Stimulated activated CD4-positive, alpha-beta T cell treated with anti-CD3 and anti-CD28 coated beads, Interleukin-1b, Interleukin-23, amount 100 ng/mL, for 48 hours (primary cell): ENCODE measurements around the gene PSMB5.

Source experiments
- DNase-seq: peaks from one replicate; pipeline ENCODE4 v3.0.0-alpha.2; 2020

Gene PSMB5

DNA sequence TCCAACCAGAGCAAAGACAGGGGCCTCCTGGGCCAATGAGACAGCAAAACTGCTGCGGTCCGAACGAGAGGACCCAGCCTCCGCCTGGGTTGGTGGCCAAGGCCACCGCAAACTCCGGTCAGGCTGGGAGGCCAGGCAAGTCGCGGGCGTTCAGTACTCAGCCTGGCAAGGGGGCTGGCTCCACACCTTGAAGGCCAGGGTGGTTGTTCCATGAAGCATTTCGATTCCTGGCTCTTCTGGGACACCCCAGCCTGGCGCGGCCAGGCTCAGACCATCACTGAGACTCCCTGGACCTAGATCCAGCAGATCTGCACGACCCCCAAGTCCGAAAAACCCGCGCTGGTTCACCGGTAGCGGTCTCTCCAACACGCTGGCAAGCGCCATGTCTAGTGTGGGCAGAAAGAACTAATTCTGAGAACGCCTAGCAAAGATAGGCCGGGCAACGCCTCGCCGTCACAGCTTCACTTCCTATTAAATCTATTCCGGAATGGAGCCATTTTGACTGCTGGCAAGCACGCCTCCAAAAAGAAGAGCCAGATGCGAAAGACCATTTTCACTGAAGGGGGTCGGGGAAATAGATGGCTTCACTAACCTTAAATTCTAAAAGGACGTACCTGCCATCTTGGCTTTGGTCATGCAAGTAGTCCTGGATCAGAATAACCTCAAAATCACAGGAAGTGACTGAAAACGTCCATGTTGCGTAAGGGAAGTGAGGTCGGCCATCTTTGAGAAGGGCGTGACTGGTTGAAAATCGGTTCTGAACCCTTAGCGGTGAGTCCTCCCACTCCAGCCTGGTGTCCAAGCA, at the start of gene PSMB5:
TSS of gene PSMB5 (minus strand) at position 403 of the 805 bp plus-strand sequence. CDS start at position 384, 19 bp downstream.
- peak; percentile 91 for DNase-seq

DNA sequence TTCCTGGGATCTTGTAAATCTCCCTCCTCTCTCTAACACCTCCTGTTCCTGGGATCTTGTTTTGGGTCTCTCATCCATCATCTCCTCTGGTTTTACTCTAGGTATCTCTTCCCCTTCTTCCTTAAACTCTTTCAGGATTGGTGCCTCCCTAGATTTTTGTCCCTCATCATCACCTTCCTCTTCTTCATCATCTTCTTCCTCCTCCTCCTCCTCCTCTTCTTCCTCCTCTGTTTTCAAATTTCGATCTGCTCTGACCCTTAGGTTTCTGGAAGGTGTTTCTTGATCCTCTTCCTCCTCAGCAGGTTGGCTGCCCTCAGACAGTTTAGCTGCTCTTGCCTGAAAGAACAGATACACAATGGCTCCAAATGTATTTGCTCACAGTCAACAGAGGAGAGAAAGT, 45.8 kb upstream of the PSMB5 start:
- no peak for DNase-seq

- DNase-seq, result no peak
Measured at GRCh38 chr14:23079716-23080115, 45.0 kb upstream of the PSMB5 start.

- no peak for DNase-seq
Measured at GRCh38 chr14:23078692-23079116, 44.0 kb upstream of the PSMB5 start.

DNA sequence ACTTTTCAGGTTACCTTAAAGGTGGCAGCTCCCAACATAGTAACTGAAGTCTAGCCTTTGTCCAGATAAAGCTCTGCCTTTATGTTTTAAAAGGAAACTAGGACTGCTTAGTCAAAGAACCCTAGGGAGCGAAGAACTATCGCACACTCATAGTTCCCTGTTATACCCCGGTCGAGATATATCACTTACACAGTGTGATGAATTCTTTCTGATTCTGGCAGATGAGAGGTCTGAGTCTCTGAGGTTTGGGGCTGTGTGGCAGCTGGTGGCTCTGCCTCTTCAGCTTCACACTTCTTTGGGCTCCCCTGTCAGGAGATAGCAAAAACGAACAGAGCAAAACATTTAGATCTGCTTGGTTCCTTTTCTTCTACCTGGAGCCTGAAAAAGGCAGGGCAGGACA, 43.3 kb upstream of the PSMB5 start:
- no peak for DNase-seq

DNA sequence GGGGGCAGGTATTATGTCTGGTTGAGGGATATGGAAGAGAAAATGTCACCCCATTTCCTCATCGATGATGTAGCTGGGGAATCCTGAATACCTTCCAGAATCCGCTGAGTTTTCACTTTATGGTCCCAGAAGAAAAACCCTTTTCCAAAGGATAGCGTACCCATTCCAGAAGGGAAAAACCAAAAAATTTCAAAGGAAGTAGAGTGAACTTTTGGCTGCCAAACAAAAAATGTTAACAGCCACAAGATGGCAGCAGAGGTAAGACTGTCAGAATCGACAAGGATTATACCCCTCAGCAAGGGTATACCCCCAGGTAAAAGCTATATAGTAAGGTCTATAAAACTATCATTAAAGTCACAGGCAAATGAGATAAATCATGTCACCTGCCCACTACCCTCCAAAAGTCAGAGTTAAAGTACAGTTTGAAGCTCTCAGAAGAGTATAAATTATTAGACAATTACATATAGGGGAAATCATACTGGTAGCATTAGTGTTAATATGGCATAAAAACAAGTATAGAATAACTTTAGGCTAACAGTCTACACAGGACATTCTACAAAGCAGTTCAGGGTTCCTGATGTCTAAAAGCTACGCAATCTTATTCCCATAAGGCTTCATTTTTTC, 42.2 kb upstream of the PSMB5 start:
- no peak for DNase-seq

- no peak for DNase-seq
Measured at GRCh38 chr14:23074906-23075305, 40.2 kb upstream of the PSMB5 start.

- DNase-seq, result no peak
Measured at GRCh38 chr14:23071921-23072539, 37.3 kb upstream of the PSMB5 start.

GRCh38 chr14:23071244-23071920, 36.7 kb upstream of the PSMB5 start:
- peak; percentile 81 for DNase-seq

- DNase-seq, result no peak
Measured at GRCh38 chr14:23070262-23071129, 35.8 kb upstream of the PSMB5 start.

DNA sequence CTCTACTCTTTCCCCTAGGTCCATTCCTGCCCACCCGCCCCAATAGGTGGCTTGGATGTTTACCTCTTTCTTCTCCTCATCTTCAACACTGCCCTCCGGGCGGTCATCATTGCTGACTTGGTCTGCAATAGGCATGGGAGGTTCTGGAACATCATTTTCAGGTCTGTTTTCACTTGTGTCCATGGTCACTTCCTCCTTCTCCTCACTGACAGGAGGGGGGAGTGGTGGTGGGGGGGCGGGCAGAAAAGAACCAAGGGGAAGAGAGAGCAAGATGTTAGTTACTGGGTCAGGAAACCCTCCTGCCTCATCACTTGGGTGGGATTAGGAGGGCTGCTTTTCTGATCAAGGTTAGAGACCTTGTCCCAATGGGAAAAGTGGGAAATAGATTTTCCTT, 34.7 kb upstream of the PSMB5 start:
- DNase-seq, result no peak

DNA sequence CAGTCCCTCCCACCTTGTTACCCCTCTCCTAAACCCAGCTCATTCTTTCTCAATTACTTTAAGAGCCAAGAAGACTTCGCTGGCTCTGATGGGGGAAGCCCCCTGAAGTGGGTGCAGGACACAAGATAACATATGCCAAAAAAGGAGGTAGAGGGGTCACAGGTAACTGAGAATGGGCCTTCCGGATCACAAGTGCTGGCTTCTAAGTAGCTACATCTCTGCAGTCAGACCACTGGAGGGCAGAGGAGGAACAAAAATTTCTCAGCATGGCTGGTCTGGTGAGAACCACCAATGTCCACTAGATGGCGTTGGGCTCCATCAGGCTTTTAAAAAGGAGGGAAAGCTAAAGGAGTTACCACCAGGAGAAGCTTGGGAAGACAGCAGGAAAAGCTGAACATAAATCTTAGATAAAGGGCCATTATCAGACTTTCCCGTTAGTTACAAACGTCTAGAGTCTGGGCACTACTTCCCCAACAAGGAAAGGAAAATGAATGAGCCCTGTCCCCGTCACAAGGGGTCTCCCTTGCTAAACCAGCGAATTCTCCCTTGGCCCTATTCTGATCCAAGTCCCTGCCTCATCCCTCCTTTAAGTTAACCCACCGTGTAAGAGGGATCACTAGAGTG, 34.2 kb upstream of the PSMB5 start:
- DNase-seq, result peak; percentile 69

DNA sequence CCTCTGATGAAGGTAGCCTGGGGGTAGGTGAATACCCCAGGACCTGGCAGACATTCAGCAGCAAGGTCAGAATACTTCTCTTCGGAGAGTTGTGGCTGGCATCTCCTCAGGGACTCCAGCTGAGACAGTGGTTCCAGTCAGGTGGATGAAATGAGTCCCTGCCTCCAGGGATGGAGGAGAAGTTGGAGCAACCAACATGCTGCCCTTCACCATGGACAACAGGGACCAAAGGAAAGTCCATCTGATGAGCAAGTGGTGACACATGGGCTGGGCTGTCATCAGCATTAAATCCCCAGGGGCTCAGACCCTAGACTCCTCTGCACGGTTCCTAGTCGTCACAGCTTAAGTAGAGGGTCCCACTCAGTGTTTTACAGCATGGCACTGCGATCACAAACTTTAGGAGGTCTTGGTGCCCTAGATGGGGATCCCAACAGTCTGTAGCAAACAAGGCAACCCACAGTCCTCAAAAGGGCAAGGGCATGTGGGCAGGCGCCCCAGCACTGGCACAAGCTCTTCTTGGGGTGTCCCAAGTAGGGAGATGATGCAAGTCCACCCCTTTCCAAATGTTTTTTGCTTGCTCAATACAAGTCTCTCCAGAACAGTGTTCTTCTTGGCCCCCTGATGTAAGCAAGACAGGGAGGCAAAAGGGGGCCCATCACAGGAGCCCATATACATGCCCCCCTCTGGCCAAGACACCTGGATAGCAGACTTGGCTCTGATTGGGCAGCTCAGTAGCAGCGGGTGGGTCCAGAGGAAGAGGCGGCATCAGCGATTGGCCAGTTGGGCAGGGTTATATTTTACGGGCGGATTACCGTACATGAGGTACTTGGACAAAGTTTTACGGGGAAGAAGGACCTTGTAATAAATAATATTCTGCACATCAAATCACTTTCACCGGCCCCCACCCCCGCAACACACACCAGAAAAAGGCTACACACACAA, 33.4 kb upstream of the PSMB5 start:
- DNase-seq, result no peak

DNA sequence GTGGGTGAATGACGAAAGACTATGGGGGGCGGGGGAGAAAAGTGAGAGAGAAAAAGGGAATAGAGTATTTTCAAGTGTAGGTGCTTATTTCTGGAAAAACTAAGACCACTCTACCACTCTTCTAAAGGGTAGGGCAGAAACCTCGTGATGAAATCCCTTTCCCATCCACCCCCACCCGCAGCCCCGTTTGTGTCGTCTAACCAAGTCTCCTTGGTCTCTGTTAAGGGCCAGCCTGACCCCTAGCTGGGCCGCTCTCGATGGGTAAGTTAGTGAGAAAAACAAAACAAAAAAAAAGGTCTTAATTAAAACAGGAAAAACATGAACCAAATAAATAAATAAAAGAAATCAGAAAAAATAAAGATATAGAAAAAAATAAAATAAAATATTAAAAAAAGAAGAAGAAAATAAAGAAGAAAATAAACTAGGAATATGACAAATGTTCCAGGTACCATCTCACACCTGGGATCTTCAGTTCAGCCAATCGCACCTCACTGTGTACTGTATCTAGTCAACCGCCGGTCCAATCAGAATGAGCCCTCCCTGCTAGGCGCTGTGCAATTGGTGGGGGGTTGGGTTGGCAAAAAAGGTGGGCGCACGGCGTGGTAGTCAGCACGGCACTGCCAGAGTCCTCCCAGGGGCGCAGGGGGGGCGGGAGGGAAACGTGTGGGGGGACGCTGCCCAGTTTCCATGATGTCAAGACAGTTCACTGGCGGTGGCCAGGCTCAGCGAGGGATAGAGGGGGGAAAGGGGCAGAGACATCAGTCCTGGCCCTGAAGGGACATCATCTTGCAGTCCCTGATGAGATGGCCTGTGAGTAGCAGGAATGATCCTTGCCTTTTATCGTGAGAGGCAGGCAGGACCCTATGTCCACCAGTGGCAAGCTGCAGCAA, 32.4 kb upstream of the PSMB5 start:
- no peak for DNase-seq

DNA sequence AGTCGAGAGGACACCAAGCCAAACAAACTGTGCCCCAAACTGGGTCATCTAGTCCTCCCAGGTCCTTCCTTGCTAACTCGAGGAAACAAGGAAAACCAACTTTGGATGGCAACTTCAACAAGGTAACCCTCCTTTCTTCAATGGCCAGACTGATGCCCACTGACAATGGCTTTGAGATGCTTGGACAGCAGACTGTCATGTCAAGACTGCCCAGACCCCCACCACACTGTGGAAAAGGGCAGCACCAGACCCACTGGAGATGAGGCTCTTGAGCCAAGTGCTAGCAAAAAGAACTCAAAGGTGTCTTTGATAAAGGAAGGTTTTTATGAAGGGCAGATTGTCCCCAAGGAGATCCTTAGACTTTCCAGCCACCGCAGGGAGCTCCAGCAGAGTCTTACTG, 31.7 kb upstream of the PSMB5 start:
- DNase-seq, result no peak

GRCh38 chr14:23063601-23064000, 28.9 kb upstream of the PSMB5 start:
- DNase-seq, result no peak

DNA sequence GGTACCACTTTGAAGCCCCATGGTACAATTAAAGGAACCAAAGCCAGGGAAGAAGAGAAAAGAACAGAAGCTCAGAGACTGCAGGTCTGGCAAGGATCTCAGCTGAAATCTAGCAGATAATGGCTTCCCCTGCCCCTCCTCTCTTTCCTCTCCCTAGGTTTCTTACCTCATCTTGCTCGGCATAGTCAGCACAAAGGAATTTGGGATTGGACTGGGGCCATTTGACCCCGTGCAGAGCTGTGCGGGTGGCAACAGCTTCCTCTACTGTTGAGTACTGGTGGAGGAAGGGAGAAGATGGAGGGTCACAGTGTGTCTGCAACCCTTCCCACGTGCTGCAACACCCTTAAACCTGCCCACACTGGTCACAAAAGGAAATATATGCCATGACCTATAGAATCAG, 27.3 kb upstream of the PSMB5 start:
- DNase-seq, result no peak

GRCh38 chr14:23060536-23061260, 26.0 kb upstream of the PSMB5 start:
- no peak for DNase-seq
